GM18517 (cell line): ENCODE measurements around the gene PTPN14.

Experiments
- ATAC-seq: cut with Tn5 transposase; IDR thresholded peaks from one replicate; pipeline ENCODE4 v1.9.1; 2021; ENCODE audit warnings: mild to moderate bottlenecking, moderate library complexity; ENCODE audit not compliant: unreplicated experiment

The PTPN14 gene

DNA sequence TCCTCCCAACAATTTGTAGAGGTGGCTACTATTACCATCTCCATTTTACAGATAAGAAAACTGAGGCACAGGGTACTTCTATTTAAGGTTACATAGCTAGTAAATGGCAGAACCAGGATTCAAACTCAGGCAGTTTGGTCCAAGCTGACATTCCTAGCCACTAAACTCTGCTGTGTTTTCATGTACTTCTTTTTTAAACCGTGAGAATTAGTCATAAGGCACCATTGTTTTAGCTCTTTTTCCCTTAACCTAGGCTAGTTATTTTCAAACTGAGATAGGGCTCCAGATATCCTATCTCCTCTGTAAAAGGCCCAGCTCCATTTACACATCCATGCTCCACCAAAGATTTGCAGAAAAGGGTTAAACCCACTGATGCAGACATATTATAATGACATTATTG is 92.9 kb downstream of the PTPN14 start:
- no peak for ATAC-seq

- no peak for ATAC-seq
Observed at GRCh38 chr1:214455971-214456867, 95.2 kb downstream of the PTPN14 start.

- ATAC-seq: no peak
Observed at GRCh38 chr1:214455479-214455878, 95.9 kb downstream of the PTPN14 start.

DNA sequence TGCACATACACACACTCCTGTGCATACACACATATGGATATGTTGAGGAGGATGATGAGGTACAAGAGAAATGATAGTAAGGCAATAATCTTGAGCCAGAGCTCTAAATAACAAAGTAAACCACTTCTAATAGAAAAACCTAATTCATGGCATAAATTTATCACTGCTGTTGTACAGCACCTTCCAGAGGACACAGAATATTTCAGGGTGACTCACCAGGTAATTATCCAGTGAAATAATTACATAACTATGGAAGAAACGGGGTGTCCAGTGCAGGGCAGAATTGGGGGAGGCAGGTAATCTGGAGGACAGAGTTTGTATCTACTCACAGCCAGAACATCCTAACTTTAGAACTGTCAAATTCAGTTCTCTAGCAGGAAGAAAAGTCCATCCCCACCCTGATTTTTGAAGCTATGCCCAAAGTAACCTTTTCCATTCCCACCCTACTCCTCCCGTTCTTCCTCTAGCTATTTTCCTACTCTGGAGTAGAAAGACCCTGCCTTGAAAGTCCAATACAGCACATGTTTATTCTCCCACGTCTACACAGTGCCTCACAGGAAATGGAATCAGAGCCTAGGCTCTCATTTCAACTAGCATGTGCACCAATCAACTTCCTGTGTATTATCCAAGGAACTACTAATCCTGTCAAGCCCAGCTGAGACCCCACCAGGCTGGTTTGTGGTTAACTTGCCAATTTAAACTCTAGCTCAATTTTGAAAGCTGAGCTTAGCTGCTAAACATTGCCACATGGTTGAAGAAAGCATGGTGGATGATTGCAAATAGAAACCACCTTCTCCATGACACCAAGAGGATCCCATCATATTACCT is 96.6 kb downstream of the PTPN14 start:
- ATAC-seq: no peak

GRCh38 chr1:214453109-214453722 is 98.2 kb downstream of the PTPN14 start:
- ATAC-seq: no peak

GRCh38 chr1:214452152-214452784 is 99.1 kb downstream of the PTPN14 start:
- ATAC-seq: no peak

DNA sequence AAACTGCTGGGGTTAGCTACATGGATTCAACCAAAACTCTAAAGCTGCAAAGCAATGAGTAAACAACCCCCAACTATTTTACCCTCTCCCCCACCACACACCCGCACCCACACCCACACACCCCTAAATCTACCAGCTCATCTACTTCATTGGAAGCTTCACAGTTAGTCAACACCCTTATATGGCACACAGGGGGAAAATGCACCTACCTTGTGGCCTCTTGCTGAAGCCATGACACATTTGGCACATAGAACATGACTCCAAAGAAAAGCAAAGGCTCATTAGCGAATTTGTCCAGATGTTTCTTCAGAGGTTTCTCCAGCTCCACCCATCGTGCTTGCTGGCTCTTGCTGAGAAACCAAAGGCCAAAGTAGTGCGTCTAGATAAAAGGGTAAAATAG is 99.8 kb downstream of the PTPN14 start:
- no peak for ATAC-seq

GRCh38 chr1:214449371-214449770 is 102.0 kb downstream of the PTPN14 start:
- no peak for ATAC-seq

GRCh38 chr1:214448536-214448935 is 102.9 kb downstream of the PTPN14 start:
- no peak for ATAC-seq

DNA sequence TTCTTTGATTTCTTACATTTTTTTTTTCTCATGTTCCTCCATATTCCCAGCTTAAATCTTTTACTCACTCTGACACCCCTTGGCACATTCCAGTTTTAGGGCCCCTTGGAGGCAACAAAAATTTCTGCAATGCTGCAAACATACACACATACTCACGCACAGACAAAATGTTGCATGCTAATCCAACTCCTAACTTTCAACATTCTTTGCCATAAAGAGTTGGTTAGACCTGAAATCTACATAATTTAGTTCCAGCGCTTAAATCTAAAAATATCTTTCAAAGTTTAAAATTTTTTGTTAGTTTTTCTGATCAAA is 103.9 kb downstream of the PTPN14 start:
- no peak for ATAC-seq

DNA sequence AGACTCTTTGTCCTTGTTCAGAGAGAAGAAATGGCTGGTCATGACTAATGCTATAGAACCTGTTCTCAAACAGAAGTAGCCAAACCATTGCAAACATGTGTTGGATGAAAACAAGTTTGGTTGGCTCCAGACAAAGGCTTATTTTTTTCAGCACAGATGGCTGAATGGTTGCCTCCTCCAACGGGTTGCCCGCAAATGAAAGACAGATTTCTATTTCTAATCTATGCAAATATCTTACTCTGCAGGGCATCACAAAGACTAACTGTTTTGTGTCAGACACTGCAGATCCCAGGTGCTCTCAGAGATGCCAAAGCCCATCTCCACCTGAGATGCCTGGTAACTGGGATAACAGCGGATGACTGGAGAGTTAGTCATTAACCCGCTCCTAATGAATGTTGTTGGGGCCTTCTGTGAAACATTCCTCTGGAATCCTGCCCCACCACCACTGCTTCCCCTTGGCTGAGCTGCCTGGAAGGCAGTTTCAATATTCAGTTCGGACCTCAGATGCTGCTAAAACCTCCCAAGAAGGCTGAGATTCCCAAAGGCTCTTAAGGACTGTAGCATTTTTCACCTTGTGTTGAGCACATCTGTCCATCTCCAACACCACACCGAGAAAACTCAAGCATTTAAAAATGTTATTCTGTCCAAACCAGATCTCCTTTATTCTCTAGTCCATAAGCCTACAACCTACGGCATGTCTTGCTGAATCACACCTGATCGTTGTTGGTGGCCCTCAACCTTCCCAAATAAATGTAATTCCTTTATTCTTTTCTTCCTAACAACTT is 104.4 kb downstream of the PTPN14 start:
- ATAC-seq: no peak

- no peak for ATAC-seq
Observed at GRCh38 chr1:214445831-214446614, 105.4 kb downstream of the PTPN14 start.

DNA sequence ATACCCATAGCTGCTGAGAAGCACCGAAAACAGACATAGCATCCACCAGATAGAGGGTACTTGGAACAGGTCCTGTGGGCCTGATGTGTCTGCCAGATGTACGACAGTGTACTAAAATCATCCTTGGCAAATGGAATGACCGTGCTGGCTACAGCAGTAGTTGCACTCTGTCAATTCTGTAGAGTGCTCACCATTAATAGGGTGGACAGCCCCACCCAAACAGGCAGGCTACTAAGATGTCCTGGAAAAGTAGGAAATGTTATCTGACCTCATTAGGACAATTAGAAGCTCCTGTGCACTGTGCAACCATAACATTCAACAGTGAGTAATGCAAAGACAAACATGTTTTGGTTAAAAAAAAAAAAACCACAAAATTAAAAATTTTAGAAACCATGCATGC is 106.2 kb downstream of the PTPN14 start:
- ATAC-seq: no peak

GRCh38 chr1:214444182-214444939 is 107.0 kb downstream of the PTPN14 start:
- no peak for ATAC-seq

- no peak for ATAC-seq
Observed at GRCh38 chr1:214441119-214441518, 110.3 kb downstream of the PTPN14 start.

DNA sequence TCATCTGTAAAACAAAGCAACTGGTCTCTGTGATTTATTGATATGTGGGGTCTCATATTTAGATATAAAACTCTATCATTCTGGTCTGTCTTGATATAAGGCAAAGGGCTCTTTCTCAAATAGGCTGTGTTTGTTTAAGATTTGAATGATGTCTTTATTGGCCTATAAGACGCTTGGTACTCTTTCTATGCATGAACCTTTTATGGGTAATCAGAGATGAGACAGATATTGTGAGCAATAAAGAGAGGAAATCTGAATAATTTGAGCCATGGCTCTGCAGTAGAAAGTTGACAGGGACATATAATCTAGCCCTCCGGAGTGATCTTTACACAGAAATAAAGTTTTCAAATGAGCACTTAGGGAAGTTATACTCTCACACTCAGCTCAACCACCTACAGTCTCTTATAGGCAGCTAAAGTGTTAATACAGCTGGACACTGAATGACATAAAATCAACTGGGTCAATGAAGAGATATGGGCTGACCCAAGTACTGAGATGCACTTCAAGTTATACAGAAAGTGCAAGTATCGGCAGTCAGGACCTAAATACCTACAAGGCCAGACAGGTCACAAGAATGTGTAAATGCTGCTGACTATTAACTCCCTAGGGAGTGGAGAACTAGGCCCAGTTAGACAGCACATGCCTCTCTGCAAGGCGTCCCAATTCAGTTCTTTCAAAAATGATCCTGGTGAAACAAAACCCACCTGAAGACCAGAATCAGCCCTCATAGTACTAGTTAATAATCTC is 111.0 kb downstream of the PTPN14 start:
- ATAC-seq: no peak

GRCh38 chr1:214439352-214440119 is 111.9 kb downstream of the PTPN14 start:
- peak; percentile 92 for ATAC-seq
